A549 (cell line): ENCODE results near the gene TBC1D24. TPM values are rescaled to one million over a fixed set of nuclear protein-coding genes. Genes with fewer than 3 reads are reported as not detected.

Source experiments
- ATAC-seq, 2 experiments: fragments of 200-7000 bp in 1 of 2; fragments of >200 bp in 1 of 2; cut with Nextera tagmentation in 1 of 2; cut with Tn5 transposase in 1 of 2; 3 replicates each; pipeline versions ENCODE4 v1.8.0 to v1.9.1; 2018 to 2020; ENCODE audit warnings: mild to moderate bottlenecking in 1 of 2, moderate library complexity in 1 of 2
- CTCF ChIA-PET: fragments of 300-600 bp; sonication (Branson Sonifier 250); formaldehyde crosslinking; extraction: SDS; loops from one replicate; lab custom pipeline; 2021; ENCODE audit warnings: antibody characterized with exemption, inconsistent platforms; lab: Yijun Ruan, JAX
- POLR2A ChIA-PET: fragments of 350-600 bp; formaldehyde crosslinking; extraction: SDS; loops from one replicate; lab custom pipeline; 2021; ENCODE audit warnings: antibody characterized with exemption, inconsistent platforms; lab: Yijun Ruan, JAX
- DNase-seq, 2 experiments: peaks; one replicate each; pipeline versions ENCODE4 v3.0.0 to v3.0.0-alpha.2; 2011 to 2016; ENCODE audit warnings: low read depth in 1 of 2, low spot score in 1 of 2
- FAIRE-seq: peaks from 2 replicates; lab custom pipeline; 2011; peaks lifted over from hg19 to GRCh38; lab: Jason Lieb, UNC
- H3K27ac ChIP-seq, 2 experiments: fragments of >200 bp; sonication (Bioruptor Twin); formaldehyde crosslinking; 3 replicates each; pipeline ENCODE4 v1.5.1; 2016 to 2017
- H3K4me1 ChIP-seq: fragments of >200 bp; sonication (Bioruptor Twin); formaldehyde crosslinking; 3 replicates; pipeline ENCODE4 v1.6.1; 2016
- H3K4me2 ChIP-seq: fragments of >200 bp; sonication (Bioruptor Twin); formaldehyde crosslinking; 3 replicates; pipeline ENCODE4 v1.6.1; 2016
- H3K4me3 ChIP-seq: fragments of >200 bp; sonication (Bioruptor Twin); formaldehyde crosslinking; 3 replicates; pipeline ENCODE4 v1.5.1; 2016
- H3K9me3 ChIP-seq: fragments of >200 bp; sonication (Bioruptor Twin); formaldehyde crosslinking; 3 replicates; pipeline ENCODE4 v1.6.1; 2016
- BCL3 ChIP-seq: fragments of >200 bp; sonication (Bioruptor Twin); formaldehyde crosslinking; IDR thresholded peaks from 3 replicates; pipeline ENCODE4 v1.6.1; 2016
- BHLHE40 ChIP-seq: IDR thresholded peaks from 2 replicates; pipeline ENCODE4 v1.6.1; 2012; ENCODE audit warnings: low read depth, low read length, inconsistent platforms
- CHD2 ChIP-seq: fragments of 150-350 bp; IDR thresholded peaks from 2 replicates; pipeline ENCODE4 v1.6.1; 2014; ENCODE audit warnings: low read length; ENCODE audit not compliant: partially characterized antibody
- CHD4 ChIP-seq: fragments of 200-600 bp; sonication (generic); IDR thresholded peaks from 2 replicates; pipeline ENCODE4 v1.6.1; 2016; ENCODE audit warnings: antibody characterized with exemption, mild to moderate bottlenecking, borderline replicate concordance
- E2F6 ChIP-seq: IDR thresholded peaks from 2 replicates; pipeline ENCODE4 v1.6.1; 2012; ENCODE audit warnings: low read depth, borderline replicate concordance
- ELK1 ChIP-seq: fragments of 150-350 bp; IDR thresholded peaks from 2 replicates; pipeline ENCODE4 v1.6.1; 2014; ENCODE audit warnings: low read depth, mild to moderate bottlenecking, low read length
- EP300 ChIP-seq, 2 experiments: fragments of >200 bp; sonication (Bioruptor Twin); formaldehyde crosslinking; IDR thresholded peaks; 2 replicates in 1 of 2; 3 replicates in 1 of 2; pipeline ENCODE4 v1.6.1; 2016 to 2017
- ESRRA ChIP-seq: fragments of 150-350 bp; IDR thresholded peaks from 2 replicates; pipeline ENCODE4 v1.6.1; 2014; ENCODE audit warnings: mild to moderate bottlenecking, low read length, borderline replicate concordance
- FOSB ChIP-seq: fragments of 250-450 bp; sonication (Bioruptor Pico); IDR thresholded peaks from 2 replicates; pipeline ENCODE4 v1.5.0; 2020; ENCODE audit warnings: mild to moderate bottlenecking, moderate library complexity
- GATA3 ChIP-seq: IDR thresholded peaks from 2 replicates; pipeline ENCODE4 v1.6.1; 2012; ENCODE audit warnings: borderline replicate concordance
- HMGXB4 ChIP-seq: fragments of 250-450 bp; sonication (Bioruptor Pico); IDR thresholded peaks from 2 replicates; pipeline ENCODE4 v1.5.0; 2021; ENCODE audit warnings: mild to moderate bottlenecking, moderate library complexity, borderline replicate concordance
- HOXB13 ChIP-seq: fragments of 250-450 bp; sonication (Bioruptor Pico); IDR thresholded peaks from 2 replicates; pipeline ENCODE4 v1.5.0; 2020; ENCODE audit warnings: low read depth, mild to moderate bottlenecking, moderate library complexity
- HOXB5 ChIP-seq: fragments of 250-450 bp; sonication (Bioruptor Pico); IDR thresholded peaks from 2 replicates; pipeline ENCODE4 v1.5.0; 2020; ENCODE audit warnings: mild to moderate bottlenecking, moderate library complexity
- JUN ChIP-seq, 2 experiments: fragments of >200 bp; sonication (Bioruptor Twin); formaldehyde crosslinking; IDR thresholded peaks; 2 replicates in 1 of 2; 3 replicates in 1 of 2; pipeline ENCODE4 v1.6.1; 2016 to 2017
- JUNB ChIP-seq: fragments of >200 bp; sonication (Bioruptor Twin); formaldehyde crosslinking; IDR thresholded peaks from 2 replicates; pipeline ENCODE4 v1.6.1; 2016
- KDM1A ChIP-seq: fragments of 200-600 bp; sonication (generic); IDR thresholded peaks from 2 replicates; pipeline ENCODE4 v1.6.1; 2016; ENCODE audit warnings: low read depth, mild to moderate bottlenecking
- MAFK ChIP-seq: fragments of 450-650 bp; IDR thresholded peaks from 2 replicates; pipeline ENCODE4 v1.6.1; 2014; ENCODE audit not compliant: partially characterized antibody
- MYC ChIP-seq: IDR thresholded peaks from 2 replicates; pipeline ENCODE4 v1.6.1; 2012; ENCODE audit warnings: mild to moderate bottlenecking, inconsistent platforms, low read length, improper control_type of control experiment, borderline replicate concordance
- NPAS2 ChIP-seq: fragments of 250-450 bp; sonication (Bioruptor Pico); IDR thresholded peaks from 2 replicates; pipeline ENCODE4 v1.8.0; 2022; ENCODE audit warnings: mild to moderate bottlenecking, moderate library complexity, borderline replicate concordance
- POLR2AphosphoS2 ChIP-seq: conservative IDR thresholded peaks from 2 replicates; pipeline ENCODE4 v1.6.1; 2012; ENCODE audit warnings: low read length, improper control_type of control experiment, inconsistent platforms
- RARB ChIP-seq: fragments of 250-450 bp; sonication (Bioruptor Pico); IDR thresholded peaks from 2 replicates; pipeline ENCODE4 v1.8.0; 2021; ENCODE audit warnings: mild to moderate bottlenecking, moderate library complexity
- RFX5 ChIP-seq: fragments of 450-650 bp; IDR thresholded peaks from 2 replicates; pipeline ENCODE4 v1.7.1; 2014; ENCODE audit warnings: antibody characterized with exemption, mild to moderate bottlenecking, moderate library complexity
- RNF2 ChIP-seq: fragments of 200-600 bp; sonication (generic); IDR thresholded peaks from 2 replicates; pipeline ENCODE4 v1.6.1; 2016; ENCODE audit warnings: low read depth, mild to moderate bottlenecking, antibody characterized with exemption, moderate library complexity, borderline replicate concordance
- SREBF2 ChIP-seq: fragments of 450-650 bp; IDR thresholded peaks from 2 replicates; pipeline ENCODE4 v1.6.1; 2014; ENCODE audit warnings: mild to moderate bottlenecking, moderate library complexity
- ZC3H11A ChIP-seq: fragments of 450-650 bp; IDR thresholded peaks from 2 replicates; pipeline ENCODE4 v1.6.1; 2014; ENCODE audit warnings: antibody characterized with exemption, mild to moderate bottlenecking
- ZSCAN20 ChIP-seq: fragments of 250-450 bp; sonication (Bioruptor Pico); IDR thresholded peaks from 2 replicates; pipeline ENCODE4 v1.8.0; 2022; ENCODE audit warnings: mild to moderate bottlenecking, moderate library complexity
- WGBS: methylation state at CpG from one replicate; pipeline ENCODE4 v1.1.6; 2017; ENCODE audit errors: missing lambda C conversion rate; 5-methylcytosine and 5-hydroxymethylcytosine counted together
- polyA plus RNA-seq, 4 experiments: library from polyadenylated mRNA; depleted of rRNA in 3 of 4; stranded (reverse); fragments of >200 nt; fragmentation: RNase III in 1 of 4; extraction: RNeasy Plus Mini Kit Qiagen cat#74134 plus additional on column Dnase treatment in 1 of 4; gene quantifications; 2 replicates in 3 of 4; 3 replicates in 1 of 4; pipeline ENCODE4 v1.2.3, GENCODE V29; 2011 to 2017

TBC1D24 gene
- polyA plus RNA-seq, 2 of the 4 experiments (the other 2 are of a cell fraction) = 4.2 to 7.3 TPM

- Histone ChIP-seq H3K4me2 (no peak overlapping the region), H3K4me1 (no peaks in the 10 kb centered on the region), H3K27ac (no peak overlapping the region), H3K9me3 (no peaks in the 10 kb centered on the region), H3K4me3 (no peak overlapping the region)
- ATAC-seq (no peak; a peak in 1 of 6 replicates), FAIRE-seq (no peak), DNase-seq (no peak)
- 90% methylated on average over 29 of the region's 29 CpGs for WGBS
- CTCF ChIA-PET = interaction anchor here (0.8 to 13.5 kb wide), 5 partner anchors 9 to 191 kb away, joined by 3 to 98 read pairs (median 4); no protein-coding TSS in a partner anchor
- POLR2A ChIA-PET = interaction anchor here (1.3 kb wide), 1 partner anchor 12 kb away, joined by 3 read pairs; the partner anchor contains the start of gene TBC1D24
- no peak for TF ChIP-seq MYC
Observed at GRCh38 chr16:2486645-2487516, 12.0 kb downstream of the TBC1D24 start.

GRCh38 chr16:2487517-2487842 is 12.6 kb downstream of the TBC1D24 start:
- Histone ChIP-seq H3K4me3 (no peak overlapping the region), H3K4me2 (no peak overlapping the region), H3K4me1 (no peaks in the 10 kb centered on the region), H3K9me3 (no peaks in the 10 kb centered on the region), H3K27ac (no peak overlapping the region)
- no peak for TF ChIP-seq BHLHE40
- TF ChIP-seq RNF2 = no peak
- TF ChIP-seq CHD4 = no peak
- TF ChIP-seq GATA3 = no peak
- TF ChIP-seq KDM1A = no peak
- TF ChIP-seq SREBF2 = no peak
- TF ChIP-seq MAFK = no peak
- TF ChIP-seq E2F6 = no peak
- no peak for TF ChIP-seq ELK1
- no peak for TF ChIP-seq JUN (IDR thresholded peaks at IDR 0.05)
- TF ChIP-seq ESRRA = no peak
- no peak for TF ChIP-seq CHD2
- no peak for TF ChIP-seq HOXB5
- no peak for TF ChIP-seq ZC3H11A
- no peak for TF ChIP-seq HMGXB4 (CRISPR knock-in tag)
- TF ChIP-seq HOXB13 (CRISPR knock-in tag) = no peak
- POLR2A ChIA-PET = no interaction called here
- WGBS = 89% methylated on average over 8 of the region's 8 CpGs
- FAIRE-seq (no peak), ATAC-seq (no peak), DNase-seq (no peak)
- CTCF ChIA-PET = interaction anchor here (1.7 to 13.5 kb wide), 2 partner anchors 13 to 28 kb away, joined by 4 to 98 read pairs; no protein-coding TSS in a partner anchor

- WGBS = 86% methylated on average over 15 of the region's 15 CpGs
- CTCF ChIA-PET = interaction anchor here (1.4 to 13.5 kb wide), 3 partner anchors 13 to 148 kb away, joined by 3 to 98 read pairs (median 4); partner anchors contain the start of gene ABCA3
- no peak for FAIRE-seq
- no peak for DNase-seq
- no peak overlapping the region for H3K4me3 ChIP-seq
- H3K4me1 ChIP-seq = no peaks in the 10 kb centered on the region
- POLR2A ChIA-PET = interaction anchor here (0.6 kb wide), 1 partner anchor 20 kb away, joined by 3 read pairs; no protein-coding TSS in a partner anchor
- no peak for ATAC-seq
- no peaks in the 10 kb centered on the region for H3K9me3 ChIP-seq
- no peak overlapping the region for H3K27ac ChIP-seq
- H3K4me2 ChIP-seq = no peak overlapping the region
- no peak for TF ChIP-seq RARB (CRISPR knock-in tag)
- TF ChIP-seq EP300 (IDR thresholded peaks at IDR 0.05) = no peak
- TF ChIP-seq ZSCAN20 (CRISPR knock-in tag) = no peak
- TF ChIP-seq FOSB (CRISPR knock-in tag) = no peak
- no peak for TF ChIP-seq RFX5
- no peak for TF ChIP-seq JUN (IDR thresholded peaks at IDR 0.05)
- no peak for TF ChIP-seq POLR2AphosphoS2
- TF ChIP-seq JUNB = no peak
- TF ChIP-seq BCL3 = no peak
- no peak for TF ChIP-seq NPAS2
- TF ChIP-seq RNF2 = no peak
- no peak for TF ChIP-seq BHLHE40
- TF ChIP-seq E2F6 = no peak
Observed at GRCh38 chr16:2487903-2488531, 13.1 kb downstream of the TBC1D24 start.
